ENCODE results near the gene XPA. TPM values are rescaled to one million over a fixed set of nuclear protein-coding genes. Genes with fewer than 3 reads are reported as not detected.
"Not testable (repeated sequence)": the region's sequence is repeated elsewhere in the genome, so short reads cannot be mapped to it uniquely, and the experiment has no call there.

The XPA gene
- total RNA-seq, result 10 to 100 TPM in 4 of 5 donors, 1 to 10 TPM in 1; 1.3 to 31.0 (median 25.7) TPM
- polyA plus RNA-seq, result 10 to 100 TPM; 21.6 to 26.6 (median 22.1) TPM
- long read RNA-seq, donor 1, transcript XPA-201 (6 exons, 1,417 nt), result major isoform, 9 of 9 reads
- long read RNA-seq, donor 1, partial matches to known transcripts, result 0 of 9 reads
- long read RNA-seq, donor 1, other reads (novel, unspliced or antisense), result 0 of 9 reads
- long read RNA-seq, donor 2, transcript XPA-201 (6 exons, 1,417 nt), result major isoform, 6 of 7 reads
- long read RNA-seq, donor 2, partial matches to known transcripts, result 0 of 7 reads
- long read RNA-seq, donor 2, other reads (novel, unspliced or antisense), result 0 of 7 reads
- long read RNA-seq, donor 3, partial matches to known transcripts, result 0 of 2 reads
- long read RNA-seq, donor 3, other reads (novel, unspliced or antisense), result 0 of 2 reads
- long read RNA-seq, donor 4, result 0 reads
- long read RNA-seq, donor 5, transcript XPA-201 (6 exons, 1,417 nt), result major isoform, 5 of 6 reads
- long read RNA-seq, donor 5, partial matches to known transcripts, result 0 of 6 reads
- long read RNA-seq, donor 5, other reads (novel, unspliced or antisense), result 0 of 6 reads
- long read RNA-seq, donor 6, transcript XPA-201 (6 exons, 1,417 nt), result major isoform, 14 of 29 reads
- long read RNA-seq, donor 6, partial matches to known transcripts, result 14 of 29 reads
- long read RNA-seq, donor 6, other reads (novel, unspliced or antisense), result 0 of 29 reads
- long read RNA-seq, donor 7, transcript XPA-201 (6 exons, 1,417 nt), result major isoform, 5 of 5 reads
- long read RNA-seq, donor 7, partial matches to known transcripts, result 0 of 5 reads
- long read RNA-seq, donor 7, other reads (novel, unspliced or antisense), result 0 of 5 reads
- long read RNA-seq, donor 8, transcript XPA-201 (6 exons, 1,417 nt), result major isoform, 7 of 7 reads
- long read RNA-seq, donor 8, partial matches to known transcripts, result 0 of 7 reads
- long read RNA-seq, donor 8, other reads (novel, unspliced or antisense), result 0 of 7 reads
- long read RNA-seq, donor 9, partial matches to known transcripts, result 0 of 3 reads
- long read RNA-seq, donor 9, other reads (novel, unspliced or antisense), result 0 of 3 reads
- long read RNA-seq, donor 10, partial matches to known transcripts, result 0 of 2 reads
- long read RNA-seq, donor 10, other reads (novel, unspliced or antisense), result 0 of 2 reads

GRCh38 chr9:97696803-97697601, at the start of gene XPA:
TSS of gene XPA (minus strand) at chr9:97697340. CDS start at chr9:97697292, 48 bp downstream.
- peaks cover 6 to 14% (median 13%) of the 10 kb centered on the region in 4 donors for H3K36me3 ChIP-seq
- H3K4me1 ChIP-seq, result peaks cover 14 to 45% (median 36%) of the 10 kb centered on the region in 4 donors
- intact Hi-C loops (cut with DNase I; ENCODE audit: low total_unique reads), result no loop called here
- WGBS, 5 donors, result 0% methylated on average over 59 to 82 of the region's 82 CpGs
- H3K27ac ChIP-seq, result peak within 1 kb of the TSS; percentile 91 to 97 (median 95)
- H3K4me3 ChIP-seq, result peak within 1 kb of the TSS; percentile 74 to 94 (median 80)
- DNase-seq, result peak; percentile 98 to 99
- H3K27me3 ChIP-seq, result no peaks in the 10 kb centered on the region
- peak in 2 of 4 donors; percentile 52 to 67 for TF ChIP-seq POLR2A (IDR thresholded peaks at IDR 0.05)
- TF ChIP-seq EP300 (IDR thresholded peaks at IDR 0.05), result no peak
- peak in 1 of 7 experiments; percentile 9 for TF ChIP-seq CTCF (IDR thresholded peaks at IDR 0.05)
- peak; percentile 82 to 97 (median 92) for TF ChIP-seq POLR2AphosphoS5 (IDR thresholded peaks at IDR 0.05)
- H3K9me3 ChIP-seq, result no peaks in the 10 kb centered on the region

- Histone ChIP-seq H3K27ac (no peak overlapping the region), H3K4me3 (no peak overlapping the region), H3K4me1 (peaks cover 10 to 35% (median 12%) of the 10 kb centered on the region in 4 donors), H3K9me3 (peaks cover 0 to 12% (median 5%) of the 10 kb centered on the region in 4 donors), H3K36me3 (no peaks in the 10 kb centered on the region), H3K27me3 (peaks cover 0 to 28% (median 12%) of the 10 kb centered on the region in 3 donors)
- 33 to 54% (median 42%) methylated on average over 6 to 7 of the region's 7 CpGs for WGBS, 5 donors
- TF ChIP-seq CTCF (IDR thresholded peaks at IDR 0.05), result no peak
- TF ChIP-seq EP300 (IDR thresholded peaks at IDR 0.05), result no peak
- TF ChIP-seq POLR2A (IDR thresholded peaks at IDR 0.05), result no peak
- no peak for TF ChIP-seq POLR2AphosphoS5 (IDR thresholded peaks at IDR 0.05)
- intact Hi-C loops (cut with DNase I; ENCODE audit: low total_unique reads), result no loop called here
- DNase-seq, result peak in 1 of 2 donors; percentile 29
Measured at GRCh38 chr9:97744710-97745708, 47.9 kb upstream of the XPA start.

- DNase-seq; H3K27ac ChIP-seq; H3K4me3 ChIP-seq; intact Hi-C loops (cut with DNase I; ENCODE audit: low total_unique reads); H3K36me3 ChIP-seq: not testable (repeated sequence)
- Histone ChIP-seq H3K27me3 (peaks cover 0 to 37% (median 18%) of the 10 kb centered on the region in 3 donors), H3K4me1 (peaks cover 10 to 35% (median 12%) of the 10 kb centered on the region in 4 donors), H3K9me3 (peaks cover 0 to 12% (median 5%) of the 10 kb centered on the region in 4 donors)
- WGBS, 5 donors, result 68 to 78% (median 68%) methylated on average over 7 of the region's 7 CpGs
Measured at GRCh38 chr9:97744025-97744424, 46.9 kb upstream of the XPA start.

Measured in stomach (tissue), 19 donors.